H9 (cell line): ENCODE results near the gene TMEM51. TPM values are rescaled to one million over a fixed set of nuclear protein-coding genes. Genes with fewer than 3 reads are reported as not detected.

ENCODE experiments used
- DNase-seq: peaks from one replicate; pipeline ENCODE4 v3.0.0-alpha.2; 2017
- H2AFZ ChIP-seq: one replicate; pipeline ENCODE4 v1.6.1; 2013; ENCODE audit warnings: mild to moderate bottlenecking, low read length, control low read depth, moderate library complexity
- H2AK5ac ChIP-seq: 2 replicates; pipeline ENCODE4 v1.6.1; 2013; ENCODE audit warnings: low read length, control low read depth, mixed read lengths; ENCODE audit not compliant: insufficient read length
- H2BK120ac ChIP-seq: one replicate; pipeline ENCODE4 v1.6.1; 2013; ENCODE audit warnings: low read depth, mild to moderate bottlenecking, low read length, control low read depth, inconsistent platforms; ENCODE audit not compliant: poor library complexity, severe bottlenecking
- H2BK12ac ChIP-seq: 2 replicates; pipeline ENCODE4 v1.6.1; 2013; ENCODE audit warnings: low read length, control low read depth, mixed read lengths, low read depth; ENCODE audit not compliant: insufficient read length
- H2BK15ac ChIP-seq: 2 replicates; pipeline ENCODE4 v1.6.1; 2013; ENCODE audit warnings: low read depth, low read length, control low read depth
- H2BK20ac ChIP-seq: one replicate; pipeline ENCODE4 v1.6.1; 2013; ENCODE audit warnings: low read depth, mild to moderate bottlenecking, low read length, control low read depth, inconsistent platforms; ENCODE audit not compliant: poor library complexity, severe bottlenecking
- H2BK5ac ChIP-seq: 2 replicates; pipeline ENCODE4 v1.6.1; 2013; ENCODE audit warnings: low read length, control low read depth, mixed read lengths; ENCODE audit not compliant: insufficient read length
- H3K14ac ChIP-seq: 2 replicates; pipeline ENCODE4 v1.6.1; 2013; ENCODE audit warnings: low read length, control low read depth; ENCODE audit not compliant: insufficient read depth
- H3K18ac ChIP-seq: 2 replicates; pipeline ENCODE4 v1.6.1; 2013; ENCODE audit warnings: low read depth, mild to moderate bottlenecking, mixed read lengths, low read length, control low read depth; ENCODE audit not compliant: insufficient read length
- H3K23ac ChIP-seq: 2 replicates; pipeline ENCODE4 v1.6.1; 2013; ENCODE audit warnings: low read length, control low read depth, mixed read lengths, low read depth; ENCODE audit not compliant: insufficient read length
- H3K23me2 ChIP-seq: 2 replicates; pipeline ENCODE4 v1.6.1; 2013; ENCODE audit warnings: low read depth, mild to moderate bottlenecking, mixed read lengths, low read length, control low read depth; ENCODE audit not compliant: insufficient read length, poor library complexity, severe bottlenecking
- H3K27ac ChIP-seq: 2 replicates; pipeline ENCODE4 v1.5.1; 2013; ENCODE audit warnings: low read length, control low read depth, mixed read lengths, low read depth; ENCODE audit not compliant: insufficient read length
- H3K27me3 ChIP-seq: 2 replicates; pipeline ENCODE4 v1.6.1; 2013; ENCODE audit warnings: low read length, control low read depth, inconsistent platforms; ENCODE audit not compliant: insufficient read depth
- H3K4ac ChIP-seq: 2 replicates; pipeline ENCODE4 v1.6.1; 2013; ENCODE audit warnings: low read depth, mild to moderate bottlenecking, control low read depth, inconsistent platforms, low read length, moderate library complexity
- H3K4me1 ChIP-seq: 2 replicates; pipeline ENCODE4 v1.6.1; 2013; ENCODE audit warnings: low read length, control low read depth, inconsistent platforms; ENCODE audit not compliant: insufficient read depth
- H3K4me2 ChIP-seq: 2 replicates; pipeline ENCODE4 v1.6.1; 2013; ENCODE audit warnings: low read length, control low read depth, mixed read lengths; ENCODE audit not compliant: insufficient read length, insufficient read depth
- H3K56ac ChIP-seq: 2 replicates; pipeline ENCODE4 v1.6.1; 2013; ENCODE audit warnings: low read depth, mild to moderate bottlenecking, mixed read lengths, low read length, control low read depth; ENCODE audit not compliant: insufficient read length
- H3K79me1 ChIP-seq: 2 replicates; pipeline ENCODE4 v1.6.1; 2013; ENCODE audit warnings: low read depth, mild to moderate bottlenecking, moderate library complexity, low read length, control low read depth, inconsistent platforms; ENCODE audit not compliant: insufficient read depth, poor library complexity, severe bottlenecking
- H3K79me2 ChIP-seq: 2 replicates; pipeline ENCODE4 v1.6.1; 2013; ENCODE audit warnings: low read length, control low read depth, inconsistent platforms; ENCODE audit not compliant: insufficient read depth
- H3K9ac ChIP-seq: 2 replicates; pipeline ENCODE4 v1.6.1; 2013; ENCODE audit warnings: low read length, control low read depth, mixed read lengths; ENCODE audit not compliant: insufficient read length; ENCODE audit errors: extremely low read depth
- H3K9me3 ChIP-seq: one replicate; pipeline ENCODE4 v1.6.1; 2013; ENCODE audit warnings: low read depth, low read length, inconsistent platforms; ENCODE audit not compliant: control insufficient read depth
- H3T11ph ChIP-seq: one replicate; pipeline ENCODE4 v1.6.1; 2013; ENCODE audit warnings: mild to moderate bottlenecking, low read length, control low read depth, inconsistent platforms
- H4K20me1 ChIP-seq: one replicate; pipeline ENCODE4 v1.6.1; 2013; ENCODE audit not compliant: control insufficient read depth, insufficient read length, insufficient read depth
- H4K5ac ChIP-seq: 2 replicates; pipeline ENCODE4 v1.6.1; 2013; ENCODE audit warnings: low read depth, mild to moderate bottlenecking, mixed read lengths, low read length, control low read depth; ENCODE audit not compliant: insufficient read length
- H4K8ac ChIP-seq: replicated peaks from 2 replicates; pipeline ENCODE4 v1.6.1; 2013; ENCODE audit warnings: low read length, control low read depth, mixed read lengths, low read depth; ENCODE audit not compliant: insufficient read length
- H4K91ac ChIP-seq: 2 replicates; pipeline ENCODE4 v1.6.1; 2013; ENCODE audit warnings: low read depth, mild to moderate bottlenecking, moderate library complexity, mixed read lengths, low read length, control low read depth; ENCODE audit not compliant: insufficient read length
- H3K27ac Mint-ChIP-seq, 3 experiments: 2 replicates in 2 of 3; 3 replicates in 1 of 3; pipeline ENCODE4 v1.8.0; 2020 to 2021; ENCODE audit warnings: mixed read lengths in 3 of 3, mild to moderate bottlenecking in 1 of 3, moderate library complexity in 1 of 3
- H3K27me3 Mint-ChIP-seq: 2 replicates; pipeline ENCODE4 v1.8.0; 2021; ENCODE audit warnings: low read depth, mild to moderate bottlenecking, moderate library complexity, mixed read lengths
- H3K36me3 Mint-ChIP-seq, 3 experiments: 2 replicates in 2 of 3; 3 replicates in 1 of 3; pipeline ENCODE4 v1.8.0; 2020 to 2021; ENCODE audit warnings: low read depth in 3 of 3, mixed read lengths in 3 of 3; ENCODE audit not compliant: insufficient read depth in 1 of 3
- H3K4me1 Mint-ChIP-seq, 2 experiments: 2 replicates each; pipeline ENCODE4 v1.8.0; 2020; ENCODE audit warnings: mixed read lengths in 2 of 2
- H3K4me3 Mint-ChIP-seq, 2 experiments: 2 replicates in 1 of 2; 3 replicates in 1 of 2; pipeline ENCODE4 v1.8.0; 2020 to 2021; ENCODE audit warnings: mild to moderate bottlenecking in 2 of 2, mixed read lengths in 2 of 2, moderate library complexity in 1 of 2
- H3K9me3 Mint-ChIP-seq, 2 experiments: 2 replicates in 1 of 2; 3 replicates in 1 of 2; pipeline ENCODE4 v1.8.0; 2020; ENCODE audit warnings: mild to moderate bottlenecking in 2 of 2, mixed read lengths in 2 of 2, moderate library complexity in 1 of 2
- CTCF ChIP-seq: fragments of 200-600 bp; sonication (generic); conservative IDR thresholded peaks from 3 replicates; pipeline ENCODE4 v1.8.0; 2021; ENCODE audit warnings: antibody characterized with exemption, mild to moderate bottlenecking
- WGBS: extraction: QIAGEN DNeasy Blood & Tissue Kit; methylation state at CpG from one replicate; pipeline ENCODE4 v1.1.7; 2013; ENCODE audit warnings: missing lambda C conversion rate, low lambda C conversion rate, mixed read lengths; ENCODE audit not compliant: insufficient read length; ENCODE audit errors: extremely low coverage; 5-methylcytosine and 5-hydroxymethylcytosine counted together
- total RNA-seq: library from RNA; stranded (reverse); gene quantifications from 2 replicates; pipeline ENCODE4 v1.2.1, GENCODE V29; 2021

TMEM51 gene
- total RNA-seq, 1 experiment from 2014 or later: 4.6 TPM

- H3K9me3 Mint-ChIP-seq: peaks cover 0 to 5% of the 10 kb centered on the region in 2 experiments; a peak in 2 of 5 replicates
- Histone ChIP-seq H3K27me3 (no peaks in the 10 kb centered on the region; the same call in 1 of the 2 replicates), H3K4me1 (no peaks in the 10 kb centered on the region), H3K14ac (no peak overlapping the region), H3T11ph (no peak overlapping the region), H3K9ac (no peak overlapping the region), H4K20me1 (no peaks in the 10 kb centered on the region), H3K56ac (no peak overlapping the region), H2BK5ac (no peak overlapping the region), H3K23ac (no peak overlapping the region), H3K4ac (no peak overlapping the region), H2AFZ (no peak overlapping the region), H3K23me2 (no peaks in the 10 kb centered on the region), H3K18ac (no peak overlapping the region), H3K9me3 (no peaks in the 10 kb centered on the region), H2AK5ac (no peak overlapping the region), H3K79me2 (no peaks in the 10 kb centered on the region), H3K27ac (no peak overlapping the region), H2BK15ac (no peak overlapping the region), H4K91ac (no peak overlapping the region), H2BK12ac (no peak overlapping the region), H3K4me2 (no peak overlapping the region), H4K5ac (no peak overlapping the region), H4K8ac (no peak overlapping the region), H2BK20ac (no peak overlapping the region), H3K79me1 (no peaks in the 10 kb centered on the region), H2BK120ac (no peak overlapping the region)
- H3K27ac Mint-ChIP-seq: no peak overlapping the region; a peak in 1 of 7 replicates
- H3K4me1 Mint-ChIP-seq: no peaks in the 10 kb centered on the region
- TF ChIP-seq CTCF: no peak
- H3K27me3 Mint-ChIP-seq: peaks cover 67% of the 10 kb centered on the region
- DNase-seq: no peak
- H3K4me3 Mint-ChIP-seq: no peak overlapping the region; a peak in 1 of 5 replicates
- no CpG with 5 or more reads among the region's 4 CpGs for WGBS
- peaks cover 0 to 4% (median 3%) of the 10 kb centered on the region in 3 experiments; a peak in 2 of 7 replicates for H3K36me3 Mint-ChIP-seq
Observed at GRCh38 chr1:15146142-15146680, 7.3 kb upstream of the TMEM51 start.
